Measurements from ENCODE around the gene TEP1.

TEP1 gene

DNA sequence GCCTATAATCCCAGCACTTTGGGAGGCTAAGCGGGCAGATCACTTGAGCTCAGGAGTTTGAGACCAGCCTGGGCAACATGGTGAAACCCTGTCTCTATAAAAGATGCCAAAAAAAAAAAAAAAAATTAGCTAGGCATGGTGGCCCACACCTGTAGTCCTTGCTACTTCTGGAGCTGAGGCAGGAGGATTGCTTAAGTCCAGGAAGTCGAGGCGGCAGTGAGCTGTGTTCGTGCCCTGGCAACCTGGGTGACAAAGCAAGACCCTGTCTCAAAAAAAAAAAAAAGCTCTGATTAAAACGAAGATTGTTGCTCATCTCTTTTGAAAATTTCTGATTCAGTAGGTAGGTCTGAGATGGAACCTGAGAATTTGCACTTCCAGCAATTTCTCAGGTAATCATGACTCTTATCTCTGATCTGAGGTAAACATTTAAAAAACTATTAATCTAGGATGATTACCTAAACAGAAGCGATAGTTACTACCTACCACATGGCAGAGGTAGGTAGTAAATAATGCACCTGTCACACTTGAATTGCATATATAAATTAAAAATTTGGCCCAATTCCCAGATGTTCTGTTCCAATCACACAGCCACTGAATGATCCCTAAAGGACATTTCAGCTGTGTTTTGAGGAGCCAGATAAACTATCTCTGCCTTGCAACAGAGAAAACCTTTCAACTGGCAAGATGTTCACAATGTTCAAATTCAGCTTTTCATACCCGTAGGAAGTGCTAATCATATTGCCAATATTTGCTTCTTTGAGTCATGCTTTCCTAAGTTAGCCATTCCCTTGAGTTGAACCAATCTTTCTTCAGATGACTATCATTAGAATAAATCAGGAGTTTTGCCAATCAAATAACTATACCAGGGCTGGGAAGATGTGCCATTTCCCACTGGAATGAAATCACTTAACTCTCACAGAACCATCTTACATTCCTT, 4.2 kb upstream of the TEP1 start:
- peak overlapping the region; percentile 70 for H3K27ac ChIP-seq
- no peak for TF ChIP-seq CTCF (IDR thresholded peaks at IDR 0.05)

- TF ChIP-seq CTCF (IDR thresholded peaks at IDR 0.05), result no peak
- TF ChIP-seq ZFX (IDR thresholded peaks at IDR 0.05; ENCODE audit: borderline replicate concordance), result no peak
- peak overlapping the region; percentile 70 for H3K27ac ChIP-seq
Observed at GRCh38 chr14:20416223-20416622, 2.9 kb upstream of the TEP1 start.

GRCh38 chr14:20415782-20416206, 2.5 kb upstream of the TEP1 start:
- peak; percentile 80 for TF ChIP-seq CTCF (IDR thresholded peaks at IDR 0.05)
- TF ChIP-seq ZFX (IDR thresholded peaks at IDR 0.05; ENCODE audit: borderline replicate concordance), result no peak
- H3K27ac ChIP-seq, result peak overlapping the region; percentile 70; the same call in 1 of the 2 replicates

DNA sequence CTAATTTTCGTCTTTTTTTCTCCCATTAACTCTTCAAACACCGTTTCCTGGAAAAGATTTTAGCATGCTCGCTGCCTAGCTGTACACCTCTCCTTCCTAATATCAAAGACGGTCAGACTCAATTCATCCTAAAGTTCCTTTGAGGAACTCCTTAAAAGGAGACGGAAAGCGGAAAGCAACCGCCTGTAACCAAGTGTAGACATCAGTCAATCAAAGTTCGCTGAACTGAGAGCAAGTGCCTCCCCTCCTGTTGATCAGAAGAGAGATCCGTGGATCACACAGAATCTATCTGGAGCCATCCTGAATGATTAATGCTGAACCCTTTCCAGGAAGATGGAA, 412 bp upstream of the TEP1 start:
- peak overlapping the region; percentile 92 for H3K27ac ChIP-seq
- TF ChIP-seq CTCF (IDR thresholded peaks at IDR 0.05) (no peak), ZFX (IDR thresholded peaks at IDR 0.05; ENCODE audit: borderline replicate concordance) (no peak)

DNA sequence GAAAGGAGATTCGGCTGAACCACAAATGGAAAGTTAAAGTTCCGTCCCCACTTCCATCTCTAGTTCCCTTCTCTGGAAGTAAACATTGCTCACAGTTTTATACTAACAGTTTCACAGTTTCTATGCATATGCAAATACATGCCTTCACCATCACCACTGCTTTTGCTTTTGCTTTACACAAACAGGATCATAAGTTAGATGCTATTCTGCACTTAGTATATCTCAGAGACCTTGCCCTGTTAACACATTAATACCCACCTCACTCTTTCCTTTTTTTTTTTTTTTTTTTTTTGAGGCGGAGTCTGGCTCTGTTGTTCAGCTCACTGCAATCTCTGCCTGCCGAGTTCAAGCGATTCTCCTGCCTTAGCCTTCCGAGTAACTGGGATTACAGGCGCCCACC, 890 bp downstream of the TEP1 start:
- TF ChIP-seq CTCF (IDR thresholded peaks at IDR 0.05) (no peak), ZFX (IDR thresholded peaks at IDR 0.05; ENCODE audit: borderline replicate concordance) (no peak)
- peak overlapping the region; percentile 92 for H3K27ac ChIP-seq

DNA sequence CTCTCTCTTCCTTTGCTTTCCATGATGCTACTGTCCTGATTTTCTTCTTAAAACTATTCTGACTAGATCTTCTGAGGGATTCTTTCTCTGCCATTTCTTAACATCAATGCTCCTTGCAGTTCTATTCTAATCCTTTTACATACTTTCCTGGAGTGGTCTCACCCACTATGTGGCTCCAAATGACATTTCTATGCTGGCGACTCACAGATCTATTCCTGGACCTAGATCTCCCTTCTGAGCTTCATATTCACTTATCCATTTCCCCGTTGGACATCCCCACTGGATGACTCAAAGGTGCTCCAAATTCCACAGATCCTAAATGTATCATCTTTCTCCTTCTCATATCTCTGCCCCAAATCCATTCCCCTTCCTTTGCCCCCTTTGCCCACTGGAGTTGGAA, 4.1 kb downstream of the TEP1 start:
- H3K27ac ChIP-seq, result no peak overlapping the region
- TF ChIP-seq ZFX (IDR thresholded peaks at IDR 0.05; ENCODE audit: borderline replicate concordance) (no peak), CTCF (IDR thresholded peaks at IDR 0.05) (no peak)

DNA sequence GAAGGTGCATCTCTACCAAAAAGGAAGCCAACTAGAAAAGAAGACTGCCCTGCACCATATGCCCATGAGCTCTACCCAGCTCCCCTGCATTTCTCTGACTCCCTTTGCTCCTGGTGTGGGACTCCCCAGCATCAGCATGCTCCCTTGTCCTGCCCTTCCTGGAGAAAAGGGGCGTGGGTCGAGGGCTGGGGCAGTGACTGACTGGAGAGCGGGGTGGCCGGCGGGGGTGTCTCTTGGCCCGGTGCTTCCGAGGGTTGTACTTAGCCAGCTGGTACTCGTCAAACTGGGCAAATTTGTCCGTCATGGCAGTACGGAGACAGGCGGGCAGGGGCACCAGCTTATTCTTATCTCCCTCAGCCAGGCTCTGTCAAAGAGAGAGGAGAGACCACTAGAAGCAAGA, 9.8 kb downstream of the TEP1 start:
- TF ChIP-seq ZFX (IDR thresholded peaks at IDR 0.05; ENCODE audit: borderline replicate concordance), result no peak
- TF ChIP-seq CTCF (IDR thresholded peaks at IDR 0.05), result no peak

More for the DNA sequence above, 9.8 kb downstream of the TEP1 start:
- H3K27ac ChIP-seq, result no peak overlapping the region
